CD4-positive, alpha-beta T cell (primary cell): ENCODE results near the gene CSTF3. TPM values are rescaled to one million over a fixed set of nuclear protein-coding genes. Genes with fewer than 3 reads are reported as not detected.

Source experiments
- ATAC-seq: fragments of 200-7000 bp; cut with Tn5 transposase; one replicate; pipeline ENCODE4 v1.10.0; 2022; ENCODE audit warnings: mild to moderate bottlenecking; ENCODE audit not compliant: poor library complexity
- CTCF ChIA-PET: fragments of 350-600 bp; sonication (Branson Sonifier 250); formaldehyde crosslinking; loops from one replicate; lab custom pipeline; 2021; ENCODE audit warnings: antibody characterized with exemption, inconsistent platforms; lab: Charles Lee
- POLR2A ChIA-PET: fragments of 350-600 bp; sonication (Branson Sonifier 250); formaldehyde crosslinking; loops from one replicate; lab custom pipeline; 2021; ENCODE audit warnings: antibody characterized with exemption, inconsistent platforms; lab: Charles Lee
- DNase-seq, 14 experiments: peaks; one replicate each; pipeline ENCODE4 v3.0.0-alpha.2; 2013 to 2020; ENCODE audit warnings: mixed read lengths in 2 of 14
- H3K27ac ChIP-seq, 2 donors: one replicate each; pipeline versions ENCODE4 v1.5.1 to v1.7.0; 2013; ENCODE audit warnings: low read length in 2 of 2, low read depth in 1 of 2, mild to moderate bottlenecking in 1 of 2
- H3K27me3 ChIP-seq, 2 experiments: 1 replicate in 1 of 2; 2 replicates in 1 of 2; pipeline versions ENCODE4 v1.6.1 to v1.7.0; 2013; ENCODE audit warnings: low read length in 2 of 2, control low read depth in 1 of 2, mild to moderate bottlenecking in 1 of 2, moderate library complexity in 1 of 2; ENCODE audit not compliant: insufficient read depth in 2 of 2, control insufficient read depth in 1 of 2
- H3K36me3 ChIP-seq: one replicate; pipeline ENCODE4 v1.6.1; 2013; ENCODE audit warnings: low read length, control low read depth; ENCODE audit not compliant: insufficient read depth
- H3K4me1 ChIP-seq: one replicate; pipeline ENCODE4 v1.6.1; 2013; ENCODE audit warnings: low read length, control low read depth; ENCODE audit not compliant: insufficient read depth
- H3K4me3 ChIP-seq: one replicate; pipeline ENCODE4 v1.5.1; 2013; ENCODE audit warnings: mild to moderate bottlenecking, low read length, moderate library complexity
- H3K9me3 ChIP-seq, 2 experiments: 1 replicate in 1 of 2; 2 replicates in 1 of 2; pipeline versions ENCODE4 v1.6.1 to v1.7.0; 2013; ENCODE audit warnings: low read length in 2 of 2, mild to moderate bottlenecking in 2 of 2, control low read depth in 1 of 2, moderate library complexity in 1 of 2; ENCODE audit not compliant: control insufficient read depth in 1 of 2, insufficient read depth in 1 of 2
- H3K27ac Mint-ChIP-seq: one replicate; pipeline ENCODE4 v1.8.0; 2020; ENCODE audit warnings: mixed read lengths
- H3K27me3 Mint-ChIP-seq: one replicate; pipeline ENCODE4 v1.8.0; 2021; ENCODE audit warnings: mixed read lengths
- H3K36me3 Mint-ChIP-seq: one replicate; pipeline ENCODE4 v1.8.0; 2021; ENCODE audit warnings: low read depth, mixed read lengths
- H3K4me1 Mint-ChIP-seq: one replicate; pipeline ENCODE4 v1.8.0; 2021; ENCODE audit warnings: low read depth, mixed read lengths
- H3K4me3 Mint-ChIP-seq: one replicate; pipeline ENCODE4 v1.8.0; 2020; ENCODE audit warnings: mild to moderate bottlenecking, mixed read lengths
- H3K9me3 Mint-ChIP-seq: one replicate; pipeline ENCODE4 v1.8.0; 2020; ENCODE audit warnings: mixed read lengths
- CTCF ChIP-seq: fragments of 200-600 bp; IDR thresholded peaks from one replicate; pipeline ENCODE4 v1.8.0; 2022; ENCODE audit warnings: antibody characterized with exemption, mild to moderate bottlenecking
- intact Hi-C, 2 experiments: fragments of 100-400 bp; cut with DNase I in 1 of 2; cut with micrococcal nuclease in 1 of 2; formaldehyde crosslinking; loops; one replicate each; pipeline versions ENCODE4 v1.15.1 to v1.9.0; 2023 to 2025; cut with DNase I, micrococcal nuclease
- total RNA-seq, 174 experiments: library from RNA in 2 of 174; stranded (reverse) in 2 of 174; gene quantifications; one replicate each; pipeline ENCODE4 v1.2.3 and lab custom pipeline; 2021 to 2026

CSTF3 gene
- total RNA-seq, 2 experiments from 2014 or later = 6.4 to 9.9 TPM

DNA sequence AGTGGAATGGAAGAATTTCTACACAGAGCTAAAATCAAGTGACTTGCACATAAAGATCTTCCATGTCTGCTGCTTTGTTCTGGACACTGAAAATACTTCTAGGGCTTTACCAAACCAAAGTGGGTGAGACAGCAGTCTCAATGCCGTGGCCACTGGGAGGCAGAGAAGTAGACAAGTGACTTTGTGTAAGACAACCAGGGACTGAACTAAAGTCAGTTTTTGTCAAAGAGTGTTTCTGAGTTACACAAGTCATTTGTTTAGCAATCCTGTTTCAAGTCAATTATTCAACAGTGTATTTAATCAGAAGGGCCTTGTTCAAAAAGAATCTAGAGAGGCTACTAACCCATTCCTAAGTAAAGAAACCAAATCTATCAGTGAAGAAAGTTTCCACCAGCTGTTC, 75.3 kb downstream of the CSTF3 start:
- H3K4me1 Mint-ChIP-seq = no peaks in the 10 kb centered on the region
- H3K27ac ChIP-seq = no peak overlapping the region
- H3K4me3 Mint-ChIP-seq = no peak overlapping the region
- no peaks in the 10 kb centered on the region for H3K27me3 Mint-ChIP-seq
- TF ChIP-seq CTCF = no peak
- peaks cover 37% of the 10 kb centered on the region for H3K36me3 ChIP-seq
- ATAC-seq (no peak), DNase-seq (no peak)
- H3K9me3 ChIP-seq = no peaks in the 10 kb centered on the region
- ChIA-PET CTCF (interaction anchor here (1.0 kb wide), 1 partner anchor 24 kb away, joined by 4 read pairs; no protein-coding TSS in a partner anchor), POLR2A (interaction anchor here (1.3 kb wide), 1 partner anchor 47 kb away, joined by 5 read pairs; no protein-coding TSS in a partner anchor)
- H3K9me3 Mint-ChIP-seq = no peaks in the 10 kb centered on the region
- H3K4me3 ChIP-seq = no peak overlapping the region
- intact Hi-C loops = no loop called here
- H3K36me3 Mint-ChIP-seq = peaks cover 67% of the 10 kb centered on the region
- no peaks in the 10 kb centered on the region for H3K4me1 ChIP-seq
- peak overlapping the region; percentile 3 for H3K27ac Mint-ChIP-seq
- H3K27me3 ChIP-seq = no peaks in the 10 kb centered on the region

DNA sequence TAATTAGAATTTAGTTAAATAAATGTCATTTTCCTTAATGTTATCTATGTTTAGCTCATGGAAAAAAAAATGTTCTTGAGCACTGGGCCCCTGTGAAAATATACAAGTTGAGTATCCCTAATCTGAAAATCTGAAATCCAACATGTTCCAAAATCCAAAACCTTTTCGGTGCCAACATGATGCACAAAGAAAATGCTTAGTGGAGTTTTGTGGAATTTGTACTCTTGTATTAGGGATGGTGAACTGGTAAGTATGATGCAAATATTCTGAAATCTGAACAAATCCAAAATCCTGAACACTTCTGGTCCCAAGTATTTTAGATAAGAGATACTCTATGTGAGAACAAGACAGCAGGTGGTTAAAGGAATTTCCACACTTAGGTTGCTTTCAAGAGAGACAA, 77.4 kb downstream of the CSTF3 start:
- Histone ChIP-seq H3K9me3 (no peaks in the 10 kb centered on the region), H3K36me3 (peaks cover 35% of the 10 kb centered on the region), H3K4me3 (no peak overlapping the region), H3K4me1 (no peaks in the 10 kb centered on the region), H3K27ac (no peak overlapping the region), H3K27me3 (no peaks in the 10 kb centered on the region)
- ChIA-PET POLR2A (no interaction called here), CTCF (no interaction called here)
- Mint-ChIP-seq H3K9me3 (no peaks in the 10 kb centered on the region), H3K4me1 (no peaks in the 10 kb centered on the region), H3K36me3 (peaks cover 59% of the 10 kb centered on the region), H3K4me3 (no peak overlapping the region), H3K27ac (no peak overlapping the region), H3K27me3 (no peaks in the 10 kb centered on the region)
- intact Hi-C loops = no loop called here
- no peak for ATAC-seq
- no peak for TF ChIP-seq CTCF
- DNase-seq = no peak

GRCh38 chr11:33072465-33072864, 88.8 kb downstream of the CSTF3 start:
- H3K27ac Mint-ChIP-seq = no peak overlapping the region
- Histone ChIP-seq H3K27me3 (no peaks in the 10 kb centered on the region), H3K4me1 (no peaks in the 10 kb centered on the region), H3K4me3 (no peak overlapping the region), H3K36me3 (peaks cover 79% of the 10 kb centered on the region), H3K27ac (no peak overlapping the region), H3K9me3 (no peaks in the 10 kb centered on the region)
- H3K27me3 Mint-ChIP-seq = no peaks in the 10 kb centered on the region
- peaks cover 74% of the 10 kb centered on the region for H3K36me3 Mint-ChIP-seq
- H3K9me3 Mint-ChIP-seq = no peaks in the 10 kb centered on the region
- no peaks in the 10 kb centered on the region for H3K4me1 Mint-ChIP-seq
- TF ChIP-seq CTCF = no peak
- no peak overlapping the region for H3K4me3 Mint-ChIP-seq
- ChIA-PET CTCF (no interaction called here), POLR2A (no interaction called here)
- DNase-seq (no peak), ATAC-seq (no peak)
- intact Hi-C loops = no loop called here
